Stimulated activated CD8-positive, alpha-beta memory T cell treated with anti-CD3 and anti-CD28 coated beads, Interleukin-4, amount 100 ng/mL, for 1 hour (primary cell): ENCODE results near the gene MGAT4B.

Experiments
- DNase-seq, 2 donors: peaks; one replicate each; pipeline ENCODE4 v3.0.0-alpha.2; 2020; ENCODE audit warnings: low read depth in 2 of 2, low spot score in 1 of 2

MGAT4B gene

DNA sequence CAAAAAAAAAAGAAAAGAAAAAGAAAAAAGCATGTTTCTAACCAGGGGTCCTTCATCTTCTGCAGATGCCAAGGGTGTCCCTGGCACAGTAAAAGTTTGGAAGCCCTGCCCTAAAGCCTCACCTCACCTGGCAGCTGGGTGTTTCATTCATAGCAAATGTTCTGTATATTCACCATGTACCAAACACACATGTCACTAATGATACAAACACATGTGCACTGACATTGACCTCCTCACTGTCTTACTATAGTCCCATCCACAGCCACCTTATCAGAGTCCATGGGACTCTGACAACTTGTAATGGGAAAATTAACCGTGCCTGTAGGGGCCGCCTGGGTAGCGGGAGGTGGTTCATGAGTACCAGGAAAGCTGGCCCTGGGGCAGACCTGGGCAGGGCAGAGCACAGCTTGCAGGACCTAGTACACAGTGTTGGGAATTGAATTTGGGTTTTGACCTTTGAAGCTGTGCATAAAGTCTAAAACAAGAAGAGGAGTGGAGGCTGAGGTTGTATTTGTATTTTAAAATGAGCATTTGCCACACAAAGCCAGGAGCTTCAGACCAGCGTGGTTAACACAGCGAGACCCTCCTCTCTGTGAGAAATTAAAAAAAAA, 6.4 kb upstream of the MGAT4B start:
- no peak for DNase-seq

DNA sequence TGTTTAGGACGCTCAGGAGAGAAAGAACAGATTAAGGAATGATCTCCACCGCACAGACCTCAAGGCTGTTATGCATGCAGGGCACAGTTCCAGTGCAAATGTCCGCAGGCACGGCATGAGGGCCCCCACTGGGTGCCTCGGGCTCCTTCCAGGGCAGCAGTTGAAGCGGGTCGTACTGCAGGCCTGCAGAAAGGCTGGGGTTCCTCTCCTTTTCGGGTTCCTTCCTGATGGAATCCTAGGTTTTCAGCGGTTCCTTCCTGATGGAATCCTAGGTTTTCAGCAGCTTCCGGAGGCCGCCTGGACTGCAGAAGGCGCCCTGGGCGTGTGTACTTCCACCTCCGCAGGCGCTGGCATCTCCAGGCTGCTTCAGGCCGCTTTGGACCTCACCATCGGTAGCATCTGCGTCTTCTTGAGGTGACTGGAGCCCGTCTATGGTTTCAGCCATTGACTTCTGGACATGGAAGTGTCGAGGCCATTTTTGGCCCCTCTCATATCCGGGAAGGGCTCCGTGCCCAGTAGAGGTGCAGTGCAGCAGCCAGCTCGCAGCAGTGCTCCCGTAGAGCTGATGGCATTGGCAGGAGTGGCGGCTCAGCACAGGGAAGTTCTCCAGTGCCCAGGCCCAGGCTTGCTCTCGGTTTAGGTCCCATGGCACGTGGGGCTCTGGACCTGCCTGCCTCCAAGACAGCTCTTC, 5.6 kb upstream of the MGAT4B start:
- DNase-seq: no peak

DNA sequence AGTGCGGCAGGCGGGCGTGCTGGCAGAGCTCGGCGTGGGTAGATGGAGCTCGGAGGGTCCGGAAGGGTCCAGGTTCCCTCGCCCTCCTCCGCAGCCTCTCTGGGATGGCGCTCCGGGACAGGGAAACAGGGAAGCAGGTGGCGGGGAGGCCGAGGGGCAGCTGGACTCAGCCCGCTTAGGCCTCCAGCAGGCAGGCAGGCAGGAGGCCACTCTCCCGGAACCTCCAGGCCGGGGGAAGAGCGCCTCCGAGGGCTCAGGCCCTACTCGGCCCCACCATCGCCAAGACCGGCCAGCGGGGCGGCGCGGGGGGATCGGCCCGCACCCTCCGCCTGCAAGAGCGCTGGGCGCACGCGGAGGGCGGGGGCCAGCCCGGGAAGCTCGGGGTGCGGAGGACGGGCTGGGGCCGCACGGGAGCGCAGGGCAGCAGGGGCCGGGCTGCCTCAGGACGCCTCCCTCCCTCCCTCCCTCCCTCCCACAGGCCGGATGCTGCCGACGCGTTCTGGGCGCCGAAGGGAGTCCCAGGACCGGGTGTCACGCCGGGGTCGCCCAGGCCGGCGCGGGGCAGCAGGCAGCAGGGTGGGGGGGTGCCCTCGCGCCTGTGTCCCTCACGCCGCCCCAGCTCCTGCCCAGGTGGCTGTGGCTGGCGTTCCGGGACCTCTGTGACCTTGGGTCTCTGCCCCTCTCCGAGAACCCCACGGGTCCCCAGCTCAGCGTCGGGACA, 977 bp downstream of the MGAT4B start:
- DNase-seq: no peak

DNA sequence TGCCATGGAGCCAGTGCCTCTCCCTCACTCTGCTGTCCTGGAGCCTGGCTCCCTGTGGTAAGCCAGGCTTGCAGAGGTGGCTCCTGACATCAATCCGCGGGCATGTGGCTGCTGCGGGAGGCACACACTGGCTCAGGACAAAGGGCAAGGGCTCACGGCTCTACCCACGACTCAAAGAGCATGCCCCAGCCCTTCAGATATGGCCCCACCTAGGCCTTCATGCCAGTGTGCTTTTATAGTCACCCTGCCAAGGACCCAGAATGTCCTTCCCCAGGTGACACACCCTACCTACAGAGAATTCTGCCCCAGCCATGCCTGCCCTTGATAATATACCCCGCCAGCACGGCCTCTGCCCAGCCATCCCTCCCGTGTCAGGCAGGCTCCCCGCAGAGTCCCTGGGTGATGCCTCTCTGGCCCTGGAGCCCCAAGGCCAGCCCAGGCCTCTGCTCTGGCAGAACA, 1.6 kb downstream of the MGAT4B start:
- no peak for DNase-seq

DNA sequence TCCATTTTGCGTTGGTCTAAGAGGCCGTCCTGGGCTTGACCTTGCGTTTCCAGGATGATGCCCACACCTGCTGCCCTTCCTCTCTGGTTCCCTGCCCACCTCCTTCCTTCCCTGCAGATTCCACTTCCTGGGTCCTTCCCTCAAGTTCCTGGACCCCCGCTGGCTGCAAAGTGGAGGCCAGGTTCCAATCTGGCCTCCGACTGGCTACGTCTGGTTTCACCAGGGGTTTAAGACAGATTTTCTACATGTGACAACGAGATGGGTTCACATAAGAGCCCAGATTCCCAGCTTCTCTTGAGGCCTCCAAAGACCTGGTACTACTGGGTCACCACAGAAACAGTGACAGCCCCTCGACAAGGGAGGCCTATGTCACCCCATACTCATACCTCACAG, 2.1 kb downstream of the MGAT4B start:
- DNase-seq: no peak

DNA sequence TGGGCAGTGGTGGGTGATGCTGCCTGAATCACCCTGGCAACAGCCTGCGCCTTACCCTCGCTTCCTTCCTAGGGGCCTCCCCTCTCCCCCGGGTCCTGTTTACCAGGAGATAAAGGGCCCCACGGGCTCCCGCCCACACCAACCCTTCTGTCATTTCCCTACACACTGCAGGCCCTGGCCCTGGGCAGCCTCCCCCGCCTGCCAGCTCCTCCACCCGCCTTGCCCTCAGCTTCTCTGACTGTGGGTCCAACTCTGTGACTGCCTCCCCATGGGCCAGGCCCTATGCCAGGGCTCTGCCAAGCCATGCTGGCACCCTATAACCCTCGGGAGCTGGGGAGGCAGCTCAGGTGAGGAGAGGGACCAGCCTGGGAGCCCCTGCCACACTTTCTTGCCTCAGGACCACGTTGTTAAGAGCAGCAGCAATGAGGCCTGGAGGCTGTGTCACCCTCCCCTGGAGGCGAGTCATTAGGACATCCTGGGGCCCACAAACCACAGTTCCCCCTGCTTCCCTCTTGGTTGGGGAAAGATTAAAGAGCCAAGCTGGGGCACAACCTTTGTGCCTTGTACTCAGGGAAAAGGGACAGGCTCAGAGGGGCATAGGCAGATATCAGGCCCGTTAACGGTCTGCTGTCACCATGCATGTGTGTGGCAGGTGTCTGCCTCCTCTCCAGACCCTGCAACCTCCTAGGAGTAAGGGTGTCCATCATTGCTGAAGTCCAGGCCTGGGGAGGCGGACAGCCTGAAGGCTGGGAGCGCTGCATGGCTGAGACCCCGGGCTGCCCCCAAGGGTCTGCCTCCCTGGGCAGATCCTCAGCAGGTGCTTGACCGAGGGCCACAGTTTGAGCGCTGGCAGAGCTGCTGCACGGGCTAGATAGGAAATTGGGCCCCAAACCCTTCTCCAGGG, 2.8 kb downstream of the MGAT4B start:
- DNase-seq: no peak

DNA sequence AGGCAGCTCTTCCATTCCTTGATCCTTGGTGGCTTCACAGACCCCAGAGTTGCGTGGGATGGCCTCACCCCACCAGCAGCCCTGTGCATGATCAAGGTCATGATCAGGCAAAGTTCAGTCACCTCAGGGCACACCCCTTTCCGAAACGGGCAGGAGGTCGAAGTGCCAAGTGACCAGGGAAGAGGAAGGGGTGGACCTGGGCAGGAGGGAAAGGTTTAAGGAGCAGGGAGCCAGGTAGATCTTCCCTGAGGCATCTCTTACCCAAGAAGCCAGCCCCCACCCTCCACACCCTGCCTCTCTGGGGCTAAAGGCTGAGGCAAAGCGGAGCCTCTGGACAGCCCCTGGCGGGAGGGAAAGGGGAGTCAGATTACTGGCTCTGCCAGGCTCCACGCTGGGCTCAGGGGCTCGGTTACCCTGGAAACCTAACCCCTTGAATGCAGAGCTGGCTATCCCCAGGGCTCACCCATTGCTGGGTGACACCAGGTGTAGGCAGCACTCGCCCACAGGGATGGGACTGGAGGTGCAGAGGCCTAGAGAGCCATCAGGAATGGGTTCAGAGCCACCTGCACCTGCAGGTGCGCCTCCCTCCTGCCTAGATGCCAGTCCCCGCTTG, 3.6 kb downstream of the MGAT4B start:
- no peak for DNase-seq

DNA sequence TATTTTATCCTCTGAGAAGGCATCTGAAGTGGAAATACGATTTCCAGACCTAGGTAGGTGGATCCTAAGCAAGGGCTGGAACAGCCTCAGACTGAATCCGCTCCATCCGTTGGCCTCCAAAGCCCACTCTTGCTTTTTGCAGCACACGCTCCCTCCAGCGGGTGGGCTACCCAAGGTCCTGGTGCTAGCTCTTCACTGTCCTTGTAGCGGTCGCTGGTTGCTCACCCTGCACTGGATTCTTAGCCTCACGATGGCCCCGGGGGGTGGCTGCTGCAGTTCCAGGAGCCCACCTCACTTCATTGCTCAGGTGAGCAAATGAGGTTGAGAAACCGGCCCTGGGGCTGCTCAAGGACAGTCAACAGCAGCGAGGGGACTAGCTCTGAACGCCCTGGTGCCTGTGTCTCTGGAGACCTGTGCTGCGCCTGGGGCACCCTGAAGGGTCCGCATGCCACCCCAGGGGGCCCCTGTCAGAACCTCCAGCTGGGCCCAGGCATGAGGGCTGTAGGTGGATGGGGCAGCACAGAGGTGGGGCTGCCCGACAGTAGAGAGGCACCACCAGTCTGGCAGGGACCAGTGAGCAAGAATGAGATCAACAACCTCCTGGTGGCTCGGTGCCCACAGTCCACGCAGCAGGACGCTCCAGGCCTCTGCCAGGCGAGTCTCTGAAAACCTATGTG, 4.3 kb downstream of the MGAT4B start:
- DNase-seq: no peak

DNA sequence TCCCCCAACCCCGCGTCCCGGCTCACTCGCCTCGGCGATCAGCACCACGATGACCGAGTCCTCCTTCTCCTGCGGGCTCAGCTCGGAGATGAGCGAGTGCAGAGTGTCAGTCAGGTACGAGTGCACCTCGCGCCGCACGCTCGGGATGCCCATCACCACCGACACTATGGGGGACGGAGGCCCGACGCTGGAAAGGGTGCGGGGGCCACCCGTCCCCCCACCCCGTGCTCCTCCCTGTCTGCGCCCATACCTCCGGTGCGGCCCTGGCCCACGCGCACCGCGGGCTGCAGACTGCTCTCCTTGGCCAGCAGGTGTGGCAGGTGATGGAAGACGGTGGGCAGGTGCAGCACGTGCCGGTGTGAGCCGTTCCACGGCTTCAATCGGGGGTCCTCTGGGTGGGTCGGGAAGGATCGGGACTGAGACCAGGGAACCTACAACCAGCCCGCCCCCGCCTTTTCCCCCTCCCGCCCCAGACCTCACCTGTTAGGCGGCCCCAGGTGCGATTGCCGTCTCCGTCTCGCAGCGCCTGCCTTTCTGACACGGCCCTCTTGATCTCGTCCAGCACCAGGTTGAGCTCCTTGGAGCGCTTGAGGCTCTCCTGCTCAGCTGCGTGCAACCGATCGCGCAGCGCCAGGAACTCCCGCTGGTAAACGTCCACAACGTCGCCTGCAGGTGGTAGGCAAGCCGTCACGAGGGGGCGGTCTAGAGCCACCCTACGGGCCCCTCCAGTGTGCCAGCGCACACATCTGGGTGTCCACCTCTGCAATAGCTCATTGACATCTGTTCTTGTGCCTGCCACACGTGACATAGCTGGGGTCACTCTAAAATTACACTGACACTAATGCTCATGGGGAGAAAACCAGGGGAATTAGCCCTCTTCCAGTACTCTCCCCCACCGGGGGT, 5.1 kb downstream of the MGAT4B start:
- peak in 1 of 2 donors; percentile 76 for DNase-seq

DNA sequence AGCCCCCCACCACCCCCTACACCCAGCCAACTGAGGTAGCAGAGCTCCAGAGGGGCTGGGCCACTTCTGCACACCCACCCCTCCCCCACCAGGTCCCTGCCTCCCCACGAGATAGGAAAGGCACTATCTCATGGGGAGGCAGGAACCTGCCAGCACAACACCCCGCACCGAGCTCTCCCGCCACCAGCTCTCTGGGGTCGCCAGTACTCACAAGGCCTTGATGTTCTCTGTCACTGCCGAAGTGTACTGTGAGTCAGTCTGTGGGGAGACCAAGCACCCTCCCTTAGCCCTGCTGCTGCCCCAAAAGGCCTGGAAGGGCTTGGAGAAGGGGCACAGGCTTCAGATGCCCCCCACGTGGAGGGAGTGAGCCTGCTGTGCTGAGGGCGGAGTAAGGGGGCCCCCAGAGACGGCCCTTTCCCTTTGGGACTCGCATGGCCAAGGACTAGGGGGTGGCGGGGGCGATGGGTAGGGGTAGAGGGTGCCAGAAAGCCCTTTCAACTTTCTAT, 5.9 kb downstream of the MGAT4B start:
- no peak for DNase-seq

DNA sequence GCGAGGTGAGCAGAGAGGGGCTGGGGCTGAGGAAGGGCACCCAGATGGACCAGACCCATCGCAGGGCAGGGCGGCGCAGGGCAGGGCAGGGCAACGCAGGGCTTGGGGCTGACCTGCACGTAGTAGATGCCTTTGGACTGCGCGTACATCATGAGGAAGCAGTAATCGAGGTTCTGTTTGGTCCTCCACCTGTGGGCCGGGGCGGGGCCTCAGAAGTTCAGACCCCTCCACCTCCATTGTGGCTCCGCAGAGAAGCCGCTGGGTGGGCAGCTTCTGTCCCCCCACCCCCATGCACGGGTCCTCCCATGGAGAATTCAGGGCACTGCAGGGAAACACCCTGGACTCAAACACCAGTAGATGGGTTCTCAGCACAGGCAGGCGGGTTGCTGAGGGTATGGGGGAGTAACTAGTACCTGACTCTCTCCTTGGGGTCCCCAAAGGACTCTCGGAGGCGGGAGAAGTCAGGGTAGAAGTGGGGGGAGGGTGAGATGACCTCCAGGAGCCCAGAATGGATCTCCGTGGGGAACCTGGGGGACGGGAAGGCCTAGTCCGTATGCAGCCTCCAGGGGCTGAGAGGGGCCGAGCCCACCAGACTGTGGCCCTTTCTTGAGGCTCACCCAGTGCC, 6.5 kb downstream of the MGAT4B start:
- no peak for DNase-seq

DNA sequence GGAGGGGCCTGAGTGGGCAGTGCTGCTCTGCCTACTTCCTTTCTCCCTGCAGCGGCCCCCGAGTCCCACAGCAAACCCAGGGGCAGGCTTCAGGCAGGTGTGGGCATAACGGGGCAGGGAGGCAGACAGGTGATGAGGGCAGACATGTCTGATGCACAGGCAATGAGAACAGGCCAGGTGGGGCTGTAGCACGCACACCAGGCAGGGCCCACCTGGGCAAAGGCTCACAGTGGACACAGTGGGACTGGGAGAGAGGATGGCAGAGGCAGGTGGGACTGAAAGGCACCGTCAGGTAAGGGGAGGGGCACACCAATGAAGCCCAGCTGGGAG, 7.1 kb downstream of the MGAT4B start:
- no peak for DNase-seq

DNA sequence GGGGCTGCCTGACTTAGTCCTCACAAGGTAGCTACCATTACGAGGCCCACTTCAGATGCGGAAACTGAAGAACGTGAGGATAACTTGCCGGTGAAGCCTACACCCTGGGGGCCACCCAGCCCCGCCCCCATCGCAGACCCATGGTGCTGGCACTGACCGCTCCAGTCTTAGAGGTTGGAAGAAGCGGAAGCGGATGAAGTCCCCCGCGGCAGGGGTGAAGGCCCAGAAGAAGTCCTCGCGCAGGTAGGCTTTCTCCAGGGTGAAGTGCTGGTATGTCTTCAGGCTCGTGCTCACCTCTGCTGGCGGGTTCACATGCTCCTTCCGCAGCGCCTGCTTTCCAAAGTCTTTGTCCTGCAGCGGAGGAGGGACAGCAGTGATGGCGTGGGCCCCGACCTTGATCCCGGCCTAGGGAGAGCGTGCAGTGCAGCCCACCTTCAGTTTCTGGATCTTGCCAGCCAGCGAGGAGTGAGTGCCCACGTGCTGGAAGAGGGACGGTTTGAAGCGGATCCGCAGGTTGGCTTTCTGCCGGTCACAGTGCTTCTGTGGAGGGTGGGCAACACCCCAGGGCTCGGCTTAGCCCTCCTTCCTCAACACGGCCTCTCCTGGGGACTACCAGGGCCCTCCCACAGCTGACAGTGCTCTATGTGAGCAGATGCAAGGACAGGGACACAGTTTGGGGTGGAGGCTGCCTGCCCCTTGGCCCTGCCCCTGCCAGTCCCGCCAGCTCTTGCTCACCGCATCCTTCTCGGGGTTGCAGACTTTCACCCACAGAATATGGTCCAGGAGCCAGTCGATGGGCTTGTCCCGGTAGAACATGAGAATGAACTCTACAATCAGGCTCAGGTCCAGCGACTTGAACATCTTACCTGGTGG, 7.7 kb downstream of the MGAT4B start:
- DNase-seq: no peak

DNA sequence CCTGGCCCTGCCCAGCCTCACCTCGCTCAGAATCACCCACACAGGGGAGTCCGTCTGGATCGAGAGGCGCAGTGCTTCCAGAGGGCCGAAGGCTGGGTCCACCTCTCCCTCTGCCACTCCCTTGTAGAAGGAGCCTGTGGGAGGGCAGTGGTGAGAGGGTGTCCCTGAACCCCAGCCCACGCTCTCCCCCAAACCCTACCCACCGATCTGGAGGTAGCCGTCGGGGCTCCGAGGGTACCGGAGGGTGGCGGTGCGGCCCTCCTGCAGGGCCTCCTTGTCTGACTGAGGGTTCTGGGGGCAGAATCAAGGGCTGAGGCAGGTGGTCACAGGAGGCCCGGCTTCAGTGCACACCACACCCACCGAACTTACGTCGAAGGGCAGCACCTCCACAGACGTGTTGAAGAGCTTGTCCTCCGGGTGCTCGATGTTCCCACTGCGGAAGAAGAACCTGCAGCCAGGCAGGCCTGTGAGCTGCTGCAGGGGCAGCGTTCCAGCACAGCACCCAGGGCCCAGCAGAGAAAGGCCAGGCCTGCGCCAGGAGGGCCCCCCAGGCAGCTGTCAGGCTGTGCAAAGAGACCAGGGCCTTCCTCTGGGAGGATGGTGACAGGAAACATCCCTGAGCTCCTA, 8.4 kb downstream of the MGAT4B start:
- DNase-seq: no peak

DNA sequence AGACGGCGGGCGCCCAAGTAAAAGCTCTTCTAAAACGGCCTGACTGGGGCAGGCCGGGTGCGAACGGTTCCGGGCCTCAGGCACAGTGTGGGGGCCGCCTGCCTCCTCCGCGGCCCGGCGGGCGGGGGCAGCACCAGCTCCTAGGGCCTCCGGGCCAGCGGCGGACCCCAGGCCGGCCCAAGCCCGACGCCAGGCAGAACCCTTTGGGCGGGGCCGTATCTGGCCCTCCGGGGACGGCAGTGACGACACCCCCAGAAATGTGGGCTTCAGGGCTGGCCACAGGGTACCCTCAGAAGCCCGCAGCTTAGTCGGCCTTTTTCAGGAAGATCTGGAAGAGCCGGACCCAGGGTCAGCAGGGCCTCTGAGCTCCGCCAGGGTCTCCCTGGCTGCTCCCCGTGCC, 8.9 kb downstream of the MGAT4B start:
- no peak for DNase-seq

DNA sequence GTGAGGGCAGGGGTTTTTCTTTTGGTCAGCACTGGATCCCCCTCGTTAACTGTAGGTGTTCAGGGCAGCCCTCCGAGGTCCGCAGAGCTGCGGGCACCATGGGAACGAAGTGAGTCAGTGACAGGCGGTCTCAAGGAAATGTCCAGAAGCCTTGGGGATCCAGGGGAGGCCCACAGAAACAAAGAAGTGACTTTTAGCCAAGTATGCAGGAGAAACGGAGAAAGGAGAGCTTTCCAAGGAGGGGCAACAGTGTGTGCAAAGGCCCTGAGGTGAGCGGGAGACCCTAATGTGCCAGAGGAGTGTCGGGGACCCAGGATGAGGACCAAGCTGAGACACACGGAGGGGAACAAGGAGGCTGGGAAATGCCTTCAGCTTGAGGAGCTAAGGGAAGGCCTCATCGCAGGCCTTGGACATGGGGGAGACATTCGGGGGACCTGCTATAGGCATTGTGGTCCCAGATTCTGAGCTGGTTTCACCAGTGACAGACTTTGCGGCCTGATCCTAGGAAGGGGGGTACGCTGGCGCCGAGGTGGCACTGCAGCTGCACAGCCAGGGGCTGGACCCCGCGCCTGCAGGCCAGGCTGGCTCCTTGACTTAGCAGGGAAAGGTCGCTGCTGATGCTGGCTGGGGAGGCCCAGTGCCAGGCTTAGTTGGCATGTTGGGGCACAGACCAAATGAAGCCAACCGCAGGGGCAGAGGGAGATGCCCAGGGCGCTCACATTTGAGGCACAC, 9.6 kb downstream of the MGAT4B start:
- no peak for DNase-seq
